Activated gamma-delta T cell (primary cell): ENCODE measurements around the gene ST7L.

ENCODE experiments used
- DNase-seq: peaks from one replicate; lab custom pipeline; 2025; lab: John Stamatoyannopoulos, UW

The ST7L gene

GRCh38 chr1:112546076-112546475, 72.9 kb downstream of the ST7L start:
- no peak for DNase-seq

GRCh38 chr1:112544751-112545150, 74.2 kb downstream of the ST7L start:
- DNase-seq: no peak

GRCh38 chr1:112544011-112544688, 74.8 kb downstream of the ST7L start:
- DNase-seq: no peak

- no peak for DNase-seq
Measured at GRCh38 chr1:112542206-112542973, 76.6 kb downstream of the ST7L start.

GRCh38 chr1:112541299-112541698, 77.6 kb downstream of the ST7L start:
- no peak for DNase-seq

GRCh38 chr1:112540226-112540794, 78.6 kb downstream of the ST7L start:
- DNase-seq: no peak

GRCh38 chr1:112538883-112539282, 80.1 kb downstream of the ST7L start:
- no peak for DNase-seq

DNA sequence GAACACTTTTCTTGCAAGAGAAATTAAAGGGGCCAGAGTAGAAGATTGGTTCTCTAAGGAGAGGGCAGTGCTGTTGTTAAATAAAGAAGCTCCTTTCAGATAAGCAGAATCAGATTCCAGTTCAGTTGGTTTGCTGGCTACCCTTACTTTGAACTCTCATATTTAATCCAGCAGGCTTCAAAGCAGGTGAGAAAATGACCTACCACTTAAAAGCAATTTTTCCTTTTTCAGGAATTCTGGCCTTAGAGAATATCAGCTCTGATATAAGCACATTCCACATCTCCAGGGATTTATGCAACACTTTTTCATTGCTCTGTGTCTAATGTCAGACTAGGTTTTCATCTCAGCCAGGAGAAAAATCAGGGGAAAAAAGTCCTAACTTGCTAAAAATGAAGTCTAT, 81.5 kb downstream of the ST7L start:
- no peak for DNase-seq

DNA sequence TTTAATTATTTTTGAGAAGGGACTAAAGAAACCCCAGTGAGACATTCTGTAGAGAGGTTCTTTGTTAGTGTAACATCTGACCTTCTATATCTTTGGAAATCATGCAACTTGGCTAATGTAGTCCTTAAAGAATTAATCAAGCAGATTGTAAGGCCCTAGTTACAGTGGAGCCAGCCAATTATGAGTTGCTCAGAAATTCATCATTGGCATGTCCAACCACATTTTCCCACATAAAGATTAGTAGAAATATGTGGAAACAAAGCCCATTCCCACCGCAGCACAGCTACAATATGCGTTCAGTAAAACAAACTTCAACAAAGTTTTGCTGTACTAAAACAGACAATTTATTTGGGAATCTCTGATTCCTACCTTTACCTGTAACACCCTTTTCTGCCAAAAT, 82.4 kb downstream of the ST7L start:
- no peak for DNase-seq

- no peak for DNase-seq
Measured at GRCh38 chr1:112533029-112533428, 85.9 kb downstream of the ST7L start.

DNA sequence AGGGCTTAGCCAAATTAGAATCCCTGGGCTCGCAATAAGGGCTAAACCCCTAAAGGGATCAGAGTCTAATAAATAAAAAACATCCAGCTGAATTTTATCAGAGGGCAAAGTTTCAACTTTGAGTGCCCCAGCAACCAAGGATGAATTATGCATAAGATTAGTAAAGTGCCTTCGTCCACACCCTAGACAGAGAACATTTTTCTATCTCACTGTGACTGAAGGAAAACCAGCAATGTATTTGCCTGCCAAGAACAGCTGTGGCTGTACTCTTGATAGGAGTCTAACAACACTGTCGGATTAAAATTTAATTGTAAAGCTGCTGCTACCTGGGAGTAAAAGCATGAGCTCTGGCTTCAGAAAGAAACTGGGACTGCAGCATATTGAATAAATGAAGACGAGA, 86.9 kb downstream of the ST7L start:
- no peak for DNase-seq

DNA sequence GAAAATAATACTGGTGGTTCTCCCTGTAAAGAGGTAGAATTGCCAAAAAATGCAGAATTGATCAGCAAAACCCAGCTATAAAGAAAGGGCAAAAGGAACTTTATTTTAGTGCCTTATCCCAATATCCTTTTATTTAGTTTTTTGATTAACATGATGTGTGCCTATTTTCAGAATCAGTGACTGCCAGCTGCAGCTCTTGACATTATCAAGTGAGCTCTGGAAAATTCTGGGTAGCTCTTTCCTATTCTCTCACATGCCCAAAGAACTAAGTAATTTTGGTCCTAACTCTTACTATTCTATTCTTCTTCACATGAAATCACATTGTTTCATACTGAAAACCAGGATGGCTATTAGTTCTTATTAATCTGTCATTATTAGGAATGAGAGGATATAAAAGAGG, 88.1 kb downstream of the ST7L start:
- no peak for DNase-seq

DNA sequence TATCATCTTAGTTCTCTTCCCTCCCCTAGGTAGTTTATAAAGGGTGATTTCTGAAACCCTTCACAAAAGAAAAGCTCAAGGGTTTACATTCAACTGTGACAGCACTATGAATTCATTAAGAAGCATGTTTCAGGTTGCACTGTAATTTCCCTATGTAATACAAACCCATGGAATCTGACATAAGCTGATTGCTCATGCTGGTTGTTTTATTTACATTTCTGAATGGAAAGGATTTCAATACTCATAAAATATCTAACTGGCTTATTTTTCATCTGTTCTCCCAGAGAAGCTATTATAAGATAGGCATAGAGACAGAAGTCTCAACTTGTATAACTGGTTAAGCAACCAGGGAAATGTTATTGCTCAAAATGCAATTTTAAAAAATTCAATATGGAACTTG, 89.6 kb downstream of the ST7L start:
- no peak for DNase-seq

DNA sequence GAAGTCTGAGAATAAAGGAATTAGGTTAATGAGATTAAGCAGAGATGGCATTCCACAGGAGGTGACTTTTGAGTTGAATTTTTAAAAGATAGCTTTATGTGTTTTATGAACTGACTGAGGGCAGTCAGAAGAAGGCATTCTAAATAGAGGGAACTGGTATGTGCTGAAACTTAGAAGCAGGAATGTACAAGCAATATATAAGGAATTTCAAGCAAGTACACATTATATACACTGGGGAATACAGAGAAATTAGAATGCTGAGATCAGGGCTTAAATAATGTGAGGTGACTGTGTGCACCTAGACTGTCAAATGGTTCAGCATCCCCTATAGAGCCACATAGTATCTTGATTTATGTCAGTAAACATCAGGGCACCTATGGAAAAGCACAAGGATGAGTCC, 90.9 kb downstream of the ST7L start:
- DNase-seq: no peak

- no peak for DNase-seq
Measured at GRCh38 chr1:112527266-112528010, 91.5 kb downstream of the ST7L start.

DNA sequence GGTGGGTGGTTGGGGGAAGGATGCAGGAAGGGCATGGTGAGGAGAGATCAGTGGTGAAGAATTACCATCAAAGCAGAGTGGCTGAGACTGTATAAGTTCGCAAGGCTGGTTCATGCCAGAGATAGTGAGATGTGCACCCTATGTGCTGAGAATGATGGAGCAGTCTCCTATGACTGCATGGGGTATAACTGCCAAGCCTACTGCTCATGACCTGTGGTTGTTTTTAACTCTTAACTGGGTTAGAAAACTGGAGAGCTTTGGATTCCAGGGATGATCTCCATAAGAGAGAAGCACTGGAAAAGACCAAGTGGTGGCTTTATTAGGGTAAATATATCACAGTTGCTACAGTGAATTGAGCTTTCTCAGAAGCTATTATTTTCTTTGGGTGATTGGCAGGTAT, 94.0 kb downstream of the ST7L start:
- no peak for DNase-seq

DNA sequence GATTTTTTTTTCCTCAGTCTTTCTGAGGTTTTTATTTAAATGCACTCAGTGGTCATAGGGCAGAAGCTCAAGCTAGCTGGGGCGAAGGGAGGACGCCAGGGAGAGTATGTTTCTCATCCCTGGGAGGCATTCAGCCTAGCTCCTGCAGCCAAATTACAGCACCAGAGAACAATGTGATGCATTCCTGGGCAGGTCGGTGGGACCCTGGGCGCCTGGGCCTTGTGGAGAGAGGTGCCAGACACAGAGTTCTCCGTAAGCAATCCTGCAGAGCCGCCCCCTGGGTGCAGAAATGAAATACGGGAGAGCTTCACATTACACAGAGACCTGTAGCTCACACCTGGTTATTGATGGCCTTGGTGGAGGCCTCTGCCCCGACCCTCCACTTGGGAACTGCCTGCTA, 94.7 kb downstream of the ST7L start:
- DNase-seq: no peak

GRCh38 chr1:112522621-112523020, 96.3 kb downstream of the ST7L start:
- no peak for DNase-seq

- no peak for DNase-seq
Measured at GRCh38 chr1:112520166-112520565, 98.8 kb downstream of the ST7L start.

GRCh38 chr1:112518186-112518585, 100.8 kb downstream of the ST7L start:
- no peak for DNase-seq

GRCh38 chr1:112517646-112518045, 101.3 kb downstream of the ST7L start:
- no peak for DNase-seq

GRCh38 chr1:112517231-112517630, 101.7 kb downstream of the ST7L start:
- no peak for DNase-seq

DNA sequence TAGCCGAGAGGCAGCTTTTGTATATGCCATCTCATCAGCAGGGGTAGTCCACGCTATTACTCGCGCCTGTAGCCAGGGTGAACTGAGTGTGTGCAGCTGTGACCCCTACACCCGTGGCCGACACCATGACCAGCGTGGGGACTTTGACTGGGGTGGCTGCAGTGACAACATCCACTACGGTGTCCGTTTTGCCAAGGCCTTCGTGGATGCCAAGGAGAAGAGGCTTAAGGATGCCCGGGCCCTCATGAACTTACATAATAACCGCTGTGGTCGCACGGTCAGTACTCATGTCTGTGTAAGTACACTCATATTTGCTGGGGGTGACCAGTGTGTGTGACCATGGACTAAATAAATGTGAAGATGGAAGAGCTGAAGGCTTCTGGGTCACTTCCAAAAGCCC, 102.8 kb downstream of the ST7L start:
- no peak for DNase-seq
